OCI-LY1 (cell line): ENCODE data around the gene NKX2-3.

ENCODE experiments used
- EZH2 ChIP-seq: fragments of 200-600 bp; sonication (generic), shearing (Covaris generic); IDR thresholded peaks from 2 replicates; pipeline ENCODE4 v1.8.0; 2017; ENCODE audit warnings: borderline replicate concordance, mixed run types, mild to moderate bottlenecking, antibody characterized with exemption, low read length, moderate library complexity, mixed read lengths
- TF ChIP-seq, protein P1 (sequence below): fragments of 200-600 bp; sonication (generic), shearing (Covaris generic); IDR thresholded peaks from 2 replicates; pipeline ENCODE4 v1.5.1; 2017; ENCODE audit warnings: mild to moderate bottlenecking, antibody characterized with exemption, low read length, moderate library complexity, mixed read lengths

DNA sequence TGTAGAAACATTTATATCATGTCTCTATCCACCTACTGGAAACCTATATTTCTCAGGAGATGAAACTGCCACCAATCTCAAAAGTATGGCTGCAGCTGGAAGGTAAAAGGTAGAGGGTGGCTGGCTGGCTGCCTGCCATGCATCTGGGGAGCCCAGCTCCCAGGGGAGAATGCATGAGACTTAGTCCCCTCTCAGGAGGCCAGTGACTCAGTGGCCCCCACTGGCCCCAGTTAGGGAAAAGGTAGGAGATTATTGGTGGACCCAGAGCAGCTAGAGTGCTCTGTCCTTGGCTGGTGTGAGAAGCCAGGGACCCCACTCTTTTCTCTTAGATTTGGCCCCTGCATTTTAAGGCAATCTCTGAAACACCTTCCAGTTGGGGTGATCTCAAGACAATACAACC is 6.8 kb upstream of the NKX2-3 start:
- no peak for TF ChIP-seq EZH2
- TF ChIP-seq, protein P1, sequence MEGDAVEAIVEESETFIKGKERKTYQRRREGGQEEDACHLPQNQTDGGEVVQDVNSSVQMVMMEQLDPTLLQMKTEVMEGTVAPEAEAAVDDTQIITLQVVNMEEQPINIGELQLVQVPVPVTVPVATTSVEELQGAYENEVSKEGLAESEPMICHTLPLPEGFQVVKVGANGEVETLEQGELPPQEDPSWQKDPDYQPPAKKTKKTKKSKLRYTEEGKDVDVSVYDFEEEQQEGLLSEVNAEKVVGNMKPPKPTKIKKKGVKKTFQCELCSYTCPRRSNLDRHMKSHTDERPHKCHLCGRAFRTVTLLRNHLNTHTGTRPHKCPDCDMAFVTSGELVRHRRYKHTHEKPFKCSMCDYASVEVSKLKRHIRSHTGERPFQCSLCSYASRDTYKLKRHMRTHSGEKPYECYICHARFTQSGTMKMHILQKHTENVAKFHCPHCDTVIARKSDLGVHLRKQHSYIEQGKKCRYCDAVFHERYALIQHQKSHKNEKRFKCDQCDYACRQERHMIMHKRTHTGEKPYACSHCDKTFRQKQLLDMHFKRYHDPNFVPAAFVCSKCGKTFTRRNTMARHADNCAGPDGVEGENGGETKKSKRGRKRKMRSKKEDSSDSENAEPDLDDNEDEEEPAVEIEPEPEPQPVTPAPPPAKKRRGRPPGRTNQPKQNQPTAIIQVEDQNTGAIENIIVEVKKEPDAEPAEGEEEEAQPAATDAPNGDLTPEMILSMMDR, result no peak
